Vagina (tissue), 2 donors: ENCODE data around the gene OSBPL1A.

ENCODE experiments used
- POLR2AphosphoS5 ChIP-seq, 2 donors: sonication (generic); formaldehyde crosslinking; IDR thresholded peaks; one replicate each; pipeline ENCODE4 v1.9.0; 2017; ENCODE audit warnings: antibody characterized with exemption in 2 of 2, mild to moderate bottlenecking in 2 of 2, low read depth in 1 of 2; ENCODE audit not compliant: insufficient read depth in 1 of 2
- TF ChIP-seq, protein P1 (sequence below), 3 experiments: fragments of 450-650 bp in 2 of 3; fragments of 200-600 bp in 1 of 3; sonication (generic) in 1 of 3; IDR thresholded peaks; one replicate each; pipeline ENCODE4 v1.5.1; 2017 to 2019; ENCODE audit warnings: antibody characterized with exemption in 3 of 3, mild to moderate bottlenecking in 2 of 3, moderate library complexity in 2 of 3

DNA sequence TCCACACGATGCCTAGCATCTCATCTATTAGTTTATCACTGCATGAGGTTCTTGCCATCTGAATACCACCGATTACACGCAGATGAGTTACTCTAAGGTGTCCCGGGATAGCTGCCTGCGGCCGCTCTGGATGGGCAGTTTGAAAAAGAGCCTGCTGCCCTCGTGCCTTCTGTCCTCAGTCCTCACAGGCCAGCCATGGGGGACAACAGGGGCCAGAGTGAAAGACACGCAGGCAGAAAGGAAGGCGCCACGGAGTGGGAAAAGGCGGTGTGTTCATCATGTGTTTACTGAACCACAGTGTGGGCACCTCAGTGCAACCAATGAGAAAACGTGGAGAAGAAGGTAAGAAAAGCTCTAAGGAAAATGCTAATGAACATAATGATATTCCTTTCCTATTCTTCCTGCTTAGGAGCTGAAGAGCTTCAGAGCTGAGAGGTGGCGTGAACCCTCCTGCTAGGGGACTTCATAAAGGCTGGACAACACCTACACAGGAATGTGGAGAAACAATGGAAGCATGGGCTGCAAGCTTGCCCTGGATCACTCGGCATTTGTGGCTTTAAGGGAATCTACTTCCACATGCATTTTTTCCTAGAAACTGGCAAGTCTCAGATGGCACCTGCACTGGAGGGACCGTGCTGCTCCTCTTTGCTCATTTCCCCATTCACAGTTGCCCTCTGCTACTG lies 207.8 kb downstream of the OSBPL1A start:
- TF ChIP-seq, protein P1, sequence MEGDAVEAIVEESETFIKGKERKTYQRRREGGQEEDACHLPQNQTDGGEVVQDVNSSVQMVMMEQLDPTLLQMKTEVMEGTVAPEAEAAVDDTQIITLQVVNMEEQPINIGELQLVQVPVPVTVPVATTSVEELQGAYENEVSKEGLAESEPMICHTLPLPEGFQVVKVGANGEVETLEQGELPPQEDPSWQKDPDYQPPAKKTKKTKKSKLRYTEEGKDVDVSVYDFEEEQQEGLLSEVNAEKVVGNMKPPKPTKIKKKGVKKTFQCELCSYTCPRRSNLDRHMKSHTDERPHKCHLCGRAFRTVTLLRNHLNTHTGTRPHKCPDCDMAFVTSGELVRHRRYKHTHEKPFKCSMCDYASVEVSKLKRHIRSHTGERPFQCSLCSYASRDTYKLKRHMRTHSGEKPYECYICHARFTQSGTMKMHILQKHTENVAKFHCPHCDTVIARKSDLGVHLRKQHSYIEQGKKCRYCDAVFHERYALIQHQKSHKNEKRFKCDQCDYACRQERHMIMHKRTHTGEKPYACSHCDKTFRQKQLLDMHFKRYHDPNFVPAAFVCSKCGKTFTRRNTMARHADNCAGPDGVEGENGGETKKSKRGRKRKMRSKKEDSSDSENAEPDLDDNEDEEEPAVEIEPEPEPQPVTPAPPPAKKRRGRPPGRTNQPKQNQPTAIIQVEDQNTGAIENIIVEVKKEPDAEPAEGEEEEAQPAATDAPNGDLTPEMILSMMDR (IDR thresholded peaks at IDR 0.05), result no peak
- TF ChIP-seq POLR2AphosphoS5 (IDR thresholded peaks at IDR 0.05; ENCODE audit: insufficient read depth in 1 of 2, low read depth in 1 of 2), result no peak
